ENCODE data around the gene JMJD8. TPM values are rescaled to one million over a fixed set of nuclear protein-coding genes. Genes with fewer than 3 reads are reported as not detected.
A peak's percentile ranks its signal among the peaks of the same experiment; 100 is the strongest.

The JMJD8 gene
- total and polyA plus RNA-seq, 9 of the 15 experiments (the other 6 are each of a cell fraction or from before 2014, with no cell fraction given), result 1.2 to 50.6 (median 29.3) TPM

- no peak for TF ChIP-seq STAT6 (CRISPR knock-in tag; IDR thresholded peaks at IDR 0.05)
- TF ChIP-seq CBX1 (IDR thresholded peaks at IDR 0.05; ENCODE audit: low read depth), result no peak
- TF ChIP-seq ZNF584 (CRISPR knock-in tag; IDR thresholded peaks at IDR 0.05; ENCODE audit: low read depth), result no peak
- no peak for TF ChIP-seq PHTF2 (CRISPR knock-in tag; IDR thresholded peaks at IDR 0.05)
- TF ChIP-seq UBTF (IDR thresholded peaks at IDR 0.05; ENCODE audit: borderline replicate concordance in 1 of 2, low read depth in 2 of 2, low read length in 2 of 2), result no peak
- TF ChIP-seq ZSCAN32 (CRISPR knock-in tag; IDR thresholded peaks at IDR 0.05), result no peak
- TF ChIP-seq TSC22D4 (tag; IDR thresholded peaks at IDR 0.05), result no peak
- no peak for TF ChIP-seq RBM15 (IDR thresholded peaks at IDR 0.05; ENCODE audit: insufficient read depth, low read length)
- TF ChIP-seq IRF2 (CRISPR knock-in tag; IDR thresholded peaks at IDR 0.05), result no peak
- 0 out of 2 replicates have a peak, but pooled peaks have one; percentile 9 for TF ChIP-seq THAP12 (CRISPR knock-in tag; IDR thresholded peaks at IDR 0.05)
- TF ChIP-seq SOX6 (IDR thresholded peaks at IDR 0.05), result no peak
- TF ChIP-seq MCM5 (IDR thresholded peaks at IDR 0.05; ENCODE audit: low read depth), result no peak
- no peak for TF ChIP-seq BACH1 (tag; IDR thresholded peaks at IDR 0.05)
- no peak for TF ChIP-seq ZNF507 (tag; conservative IDR thresholded peaks at IDR 0.05)
- no peak for TF ChIP-seq MEIS2 (IDR thresholded peaks at IDR 0.05; ENCODE audit: partially characterized antibody)
- no peak for TF ChIP-seq CC2D1A (IDR thresholded peaks at IDR 0.05)
- 0 out of 2 replicates have a peak, but pooled peaks have one; percentile 47 for TF ChIP-seq FOXP1 (CRISPR knock-in tag; IDR thresholded peaks at IDR 0.05)
- no peak for TF ChIP-seq BRCA1 (IDR thresholded peaks at IDR 0.05)
- no peak for TF ChIP-seq BRCA1 (CRISPR knock-in tag; IDR thresholded peaks at IDR 0.05)
- peak; percentile 49 for TF ChIP-seq TBP (optimal IDR thresholded peaks at IDR 0.05; ENCODE audit: low read depth, low read length)
- no peak for TF ChIP-seq TEAD2 (tag; IDR thresholded peaks at IDR 0.05)
- TF ChIP-seq ZNF282 (CRISPR knock-in tag; IDR thresholded peaks at IDR 0.05), result no peak
- peak; percentile 83 for TF ChIP-seq POLR2A (conservative IDR thresholded peaks at IDR 0.05)
These were observed 5.0 kb downstream of the JMJD8 start (continued) for GRCh38 chr16:678858-679813.

All from K562 (cell line).